ENCODE data around the gene WRAP53. TPM values are rescaled to one million over a fixed set of nuclear protein-coding genes. Genes with fewer than 3 reads are reported as not detected.

The WRAP53 gene
- total and polyA plus RNA-seq, 2 of the 13 experiments (the other 11 are each of a cell fraction or from before 2014, with no cell fraction given): 7.0 to 19.5 TPM

DNA sequence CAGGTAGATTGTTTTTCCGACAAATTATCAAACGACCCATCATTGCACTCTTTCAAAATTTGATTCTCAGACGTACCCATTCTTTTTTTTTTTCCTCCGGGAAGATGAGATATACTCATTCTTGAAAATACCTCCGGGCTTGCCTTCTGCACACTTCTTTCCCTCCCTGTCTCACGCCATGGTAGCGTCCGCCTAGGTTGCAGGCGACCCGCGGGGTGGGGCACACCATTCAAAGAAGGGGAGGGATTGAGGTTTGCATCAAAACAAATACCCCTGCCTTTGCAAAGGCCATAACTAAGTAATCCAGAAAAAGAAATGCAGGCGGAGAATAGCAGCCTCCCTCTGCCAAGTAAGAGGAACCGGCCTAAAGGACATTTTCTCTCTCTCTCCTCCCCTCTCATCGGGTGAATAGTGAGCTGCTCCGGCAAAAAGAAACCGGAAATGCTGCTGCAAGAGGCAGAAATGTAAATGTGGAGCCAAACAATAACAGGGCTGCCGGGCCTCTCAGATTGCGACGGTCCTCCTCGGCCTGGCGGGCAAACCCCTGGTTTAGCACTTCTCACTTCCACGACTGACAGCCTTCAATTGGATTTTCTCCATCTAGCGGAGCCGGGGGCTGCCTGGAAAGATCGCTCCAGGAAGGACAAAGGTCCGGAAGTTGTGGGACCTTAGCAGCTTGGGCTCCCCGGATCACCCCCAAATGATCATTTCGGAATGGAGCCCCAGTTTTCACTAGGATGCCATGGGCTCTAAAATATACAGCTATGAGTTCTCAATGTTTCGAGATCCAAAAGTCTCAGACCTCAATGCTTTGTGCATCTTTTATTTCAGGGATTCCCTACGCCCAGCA, 1.8 kb upstream of the WRAP53 start (continued):
- no peak for TF ChIP-seq ZNF296 (CRISPR knock-in tag; conservative IDR thresholded peaks at IDR 0.05)
- no peak for TF ChIP-seq ZNF33A (CRISPR knock-in tag; IDR thresholded peaks at IDR 0.05; ENCODE audit: borderline replicate concordance)
- peak; percentile 80; the same call in 1 of the 2 replicates for TF ChIP-seq ZNF761 (CRISPR knock-in tag; conservative IDR thresholded peaks at IDR 0.05)
- peak; percentile 98; the same call in 1 of the 2 replicates for TF ChIP-seq NONO (IDR thresholded peaks at IDR 0.05)
- TF ChIP-seq NONO (CRISPR knock-in tag; conservative IDR thresholded peaks at IDR 0.05): no peak; the same call in none of the 2 replicates
- TF ChIP-seq, protein P1, sequence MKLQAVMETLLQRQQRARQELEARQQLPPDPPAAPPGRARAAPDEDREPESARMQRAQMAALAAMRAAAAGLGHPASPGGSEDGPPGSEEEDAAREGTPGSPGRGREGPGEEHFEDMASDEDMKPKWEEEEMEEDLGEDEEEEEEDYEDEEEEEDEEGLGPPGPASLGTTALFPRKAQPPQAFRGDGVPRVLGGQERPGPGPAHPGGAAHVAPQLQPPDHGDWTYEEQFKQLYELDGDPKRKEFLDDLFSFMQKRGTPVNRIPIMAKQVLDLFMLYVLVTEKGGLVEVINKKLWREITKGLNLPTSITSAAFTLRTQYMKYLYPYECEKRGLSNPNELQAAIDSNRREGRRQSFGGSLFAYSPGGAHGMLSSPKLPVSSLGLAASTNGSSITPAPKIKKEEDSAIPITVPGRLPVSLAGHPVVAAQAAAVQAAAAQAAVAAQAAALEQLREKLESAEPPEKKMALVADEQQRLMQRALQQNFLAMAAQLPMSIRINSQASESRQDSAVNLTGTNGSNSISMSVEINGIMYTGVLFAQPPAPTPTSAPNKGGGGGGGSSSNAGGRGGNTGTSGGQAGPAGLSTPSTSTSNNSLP (IDR thresholded peaks at IDR 0.05; ENCODE audit: low read depth, low read length): no peak; the same call in 1 of the 2 replicates
- TF ChIP-seq, protein P2, sequence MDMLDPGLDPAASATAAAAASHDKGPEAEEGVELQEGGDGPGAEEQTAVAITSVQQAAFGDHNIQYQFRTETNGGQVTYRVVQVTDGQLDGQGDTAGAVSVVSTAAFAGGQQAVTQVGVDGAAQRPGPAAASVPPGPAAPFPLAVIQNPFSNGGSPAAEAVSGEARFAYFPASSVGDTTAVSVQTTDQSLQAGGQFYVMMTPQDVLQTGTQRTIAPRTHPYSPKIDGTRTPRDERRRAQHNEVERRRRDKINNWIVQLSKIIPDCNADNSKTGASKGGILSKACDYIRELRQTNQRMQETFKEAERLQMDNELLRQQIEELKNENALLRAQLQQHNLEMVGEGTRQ (IDR thresholded peaks at IDR 0.05; ENCODE audit: low read depth, low read length): no peak
- TF ChIP-seq, protein P2 (CRISPR knock-in tag; IDR thresholded peaks at IDR 0.05; ENCODE audit: borderline replicate concordance): no peak
- TF ChIP-seq MYNN (CRISPR knock-in tag; IDR thresholded peaks at IDR 0.05; ENCODE audit: low read depth): 0 out of 2 replicates have a peak, but pooled peaks have one; percentile 54
- TF ChIP-seq, protein P3, sequence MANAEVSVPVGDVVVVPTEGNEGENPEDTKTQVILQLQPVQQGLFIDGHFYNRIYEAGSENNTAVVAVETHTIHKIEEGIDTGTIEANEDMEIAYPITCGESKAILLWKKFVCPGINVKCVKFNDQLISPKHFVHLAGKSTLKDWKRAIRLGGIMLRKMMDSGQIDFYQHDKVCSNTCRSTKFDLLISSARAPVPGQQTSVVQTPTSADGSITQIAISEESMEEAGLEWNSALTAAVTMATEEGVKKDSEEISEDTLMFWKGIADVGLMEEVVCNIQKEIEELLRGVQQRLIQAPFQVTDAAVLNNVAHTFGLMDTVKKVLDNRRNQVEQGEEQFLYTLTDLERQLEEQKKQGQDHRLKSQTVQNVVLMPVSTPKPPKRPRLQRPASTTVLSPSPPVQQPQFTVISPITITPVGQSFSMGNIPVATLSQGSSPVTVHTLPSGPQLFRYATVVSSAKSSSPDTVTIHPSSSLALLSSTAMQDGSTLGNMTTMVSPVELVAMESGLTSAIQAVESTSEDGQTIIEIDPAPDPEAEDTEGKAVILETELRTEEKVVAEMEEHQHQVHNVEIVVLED (CRISPR knock-in tag; IDR thresholded peaks at IDR 0.05; ENCODE audit: borderline replicate concordance): peak; percentile 51; the same call in 1 of the 2 replicates
- TF ChIP-seq SRSF9 (IDR thresholded peaks at IDR 0.05; ENCODE audit: borderline replicate concordance, insufficient read depth, low read depth, low read length, poor library complexity, severe bottlenecking): no peak
- TF ChIP-seq, protein P4, sequence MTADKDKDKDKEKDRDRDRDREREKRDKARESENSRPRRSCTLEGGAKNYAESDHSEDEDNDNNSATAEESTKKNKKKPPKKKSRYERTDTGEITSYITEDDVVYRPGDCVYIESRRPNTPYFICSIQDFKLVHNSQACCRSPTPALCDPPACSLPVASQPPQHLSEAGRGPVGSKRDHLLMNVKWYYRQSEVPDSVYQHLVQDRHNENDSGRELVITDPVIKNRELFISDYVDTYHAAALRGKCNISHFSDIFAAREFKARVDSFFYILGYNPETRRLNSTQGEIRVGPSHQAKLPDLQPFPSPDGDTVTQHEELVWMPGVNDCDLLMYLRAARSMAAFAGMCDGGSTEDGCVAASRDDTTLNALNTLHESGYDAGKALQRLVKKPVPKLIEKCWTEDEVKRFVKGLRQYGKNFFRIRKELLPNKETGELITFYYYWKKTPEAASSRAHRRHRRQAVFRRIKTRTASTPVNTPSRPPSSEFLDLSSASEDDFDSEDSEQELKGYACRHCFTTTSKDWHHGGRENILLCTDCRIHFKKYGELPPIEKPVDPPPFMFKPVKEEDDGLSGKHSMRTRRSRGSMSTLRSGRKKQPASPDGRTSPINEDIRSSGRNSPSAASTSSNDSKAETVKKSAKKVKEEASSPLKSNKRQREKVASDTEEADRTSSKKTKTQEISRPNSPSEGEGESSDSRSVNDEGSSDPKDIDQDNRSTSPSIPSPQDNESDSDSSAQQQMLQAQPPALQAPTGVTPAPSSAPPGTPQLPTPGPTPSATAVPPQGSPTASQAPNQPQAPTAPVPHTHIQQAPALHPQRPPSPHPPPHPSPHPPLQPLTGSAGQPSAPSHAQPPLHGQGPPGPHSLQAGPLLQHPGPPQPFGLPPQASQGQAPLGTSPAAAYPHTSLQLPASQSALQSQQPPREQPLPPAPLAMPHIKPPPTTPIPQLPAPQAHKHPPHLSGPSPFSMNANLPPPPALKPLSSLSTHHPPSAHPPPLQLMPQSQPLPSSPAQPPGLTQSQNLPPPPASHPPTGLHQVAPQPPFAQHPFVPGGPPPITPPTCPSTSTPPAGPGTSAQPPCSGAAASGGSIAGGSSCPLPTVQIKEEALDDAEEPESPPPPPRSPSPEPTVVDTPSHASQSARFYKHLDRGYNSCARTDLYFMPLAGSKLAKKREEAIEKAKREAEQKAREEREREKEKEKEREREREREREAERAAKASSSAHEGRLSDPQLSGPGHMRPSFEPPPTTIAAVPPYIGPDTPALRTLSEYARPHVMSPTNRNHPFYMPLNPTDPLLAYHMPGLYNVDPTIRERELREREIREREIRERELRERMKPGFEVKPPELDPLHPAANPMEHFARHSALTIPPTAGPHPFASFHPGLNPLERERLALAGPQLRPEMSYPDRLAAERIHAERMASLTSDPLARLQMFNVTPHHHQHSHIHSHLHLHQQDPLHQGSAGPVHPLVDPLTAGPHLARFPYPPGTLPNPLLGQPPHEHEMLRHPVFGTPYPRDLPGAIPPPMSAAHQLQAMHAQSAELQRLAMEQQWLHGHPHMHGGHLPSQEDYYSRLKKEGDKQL (CRISPR knock-in tag; IDR thresholded peaks at IDR 0.05; ENCODE audit: low read depth): no peak
- TF ChIP-seq HOXA5 (CRISPR knock-in tag; IDR thresholded peaks at IDR 0.05): 0 out of 2 replicates have a peak, but pooled peaks have one; percentile 29
